T-helper 2 cell (primary cell): Measurements from ENCODE around the gene HSD3B2.

Experiments used
- DNase-seq, 5 experiments: peaks; one replicate each; pipeline versions ENCODE4 v3.0.0 to v3.0.0-alpha.2; 2012 to 2022

Gene HSD3B2

DNA sequence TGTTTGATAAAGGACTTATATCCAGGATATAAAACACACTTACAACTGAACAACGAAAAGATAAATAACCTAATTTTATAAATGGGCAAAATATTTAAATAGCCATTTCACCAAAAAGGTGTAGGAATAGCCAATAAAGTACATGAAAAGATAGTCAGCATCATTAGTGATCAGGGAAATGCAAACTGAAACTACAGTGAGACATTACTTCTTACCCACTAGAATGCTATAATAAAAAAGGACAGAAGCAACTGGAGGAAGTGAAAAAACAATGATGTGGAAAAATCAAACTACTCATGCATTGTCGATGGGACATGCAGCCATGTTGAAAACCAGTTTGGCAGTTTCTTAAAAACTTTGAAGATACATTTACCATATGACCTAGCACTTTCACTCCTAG, 48.6 kb downstream of the HSD3B2 start:
- DNase-seq = no peak

DNA sequence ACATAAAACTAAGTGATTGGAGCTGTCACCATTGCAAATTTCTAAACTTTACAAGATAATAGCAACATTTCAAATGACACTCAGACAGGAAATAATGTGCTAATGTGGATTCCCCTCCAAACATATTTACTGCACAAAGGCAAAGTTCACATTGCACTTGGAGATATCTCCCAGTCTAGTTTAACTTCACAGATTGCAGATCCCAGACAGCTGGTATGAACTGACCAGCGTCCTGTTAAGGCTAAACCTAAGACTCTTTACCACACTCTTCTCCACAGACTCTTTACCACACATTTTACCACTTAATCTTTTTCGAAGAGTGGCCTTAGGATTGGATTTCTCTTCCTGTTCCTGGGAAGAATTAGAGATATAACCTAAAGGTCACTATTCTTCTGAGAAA, 51.5 kb downstream of the HSD3B2 start:
- no peak for DNase-seq

DNA sequence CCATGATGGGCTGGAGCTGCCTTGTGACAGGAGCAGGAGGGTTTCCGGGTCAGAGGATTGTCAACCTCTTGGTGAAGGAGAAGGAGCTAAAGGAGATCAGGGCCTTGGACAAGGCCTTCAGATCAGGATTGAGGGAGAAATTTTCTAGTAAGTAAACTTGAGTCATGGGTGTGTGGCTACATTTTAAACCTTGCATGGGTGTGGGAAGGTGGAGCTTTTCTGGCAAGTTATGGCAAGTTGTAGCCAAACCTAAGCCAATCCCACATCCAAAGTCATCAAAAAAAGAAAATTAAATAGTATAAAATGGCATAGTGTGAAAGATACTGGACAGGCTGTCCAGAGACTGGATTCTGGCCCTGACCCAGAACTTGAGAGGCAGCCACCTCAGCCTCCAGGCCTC, 52.3 kb downstream of the HSD3B2 start:
- DNase-seq = no peak

DNA sequence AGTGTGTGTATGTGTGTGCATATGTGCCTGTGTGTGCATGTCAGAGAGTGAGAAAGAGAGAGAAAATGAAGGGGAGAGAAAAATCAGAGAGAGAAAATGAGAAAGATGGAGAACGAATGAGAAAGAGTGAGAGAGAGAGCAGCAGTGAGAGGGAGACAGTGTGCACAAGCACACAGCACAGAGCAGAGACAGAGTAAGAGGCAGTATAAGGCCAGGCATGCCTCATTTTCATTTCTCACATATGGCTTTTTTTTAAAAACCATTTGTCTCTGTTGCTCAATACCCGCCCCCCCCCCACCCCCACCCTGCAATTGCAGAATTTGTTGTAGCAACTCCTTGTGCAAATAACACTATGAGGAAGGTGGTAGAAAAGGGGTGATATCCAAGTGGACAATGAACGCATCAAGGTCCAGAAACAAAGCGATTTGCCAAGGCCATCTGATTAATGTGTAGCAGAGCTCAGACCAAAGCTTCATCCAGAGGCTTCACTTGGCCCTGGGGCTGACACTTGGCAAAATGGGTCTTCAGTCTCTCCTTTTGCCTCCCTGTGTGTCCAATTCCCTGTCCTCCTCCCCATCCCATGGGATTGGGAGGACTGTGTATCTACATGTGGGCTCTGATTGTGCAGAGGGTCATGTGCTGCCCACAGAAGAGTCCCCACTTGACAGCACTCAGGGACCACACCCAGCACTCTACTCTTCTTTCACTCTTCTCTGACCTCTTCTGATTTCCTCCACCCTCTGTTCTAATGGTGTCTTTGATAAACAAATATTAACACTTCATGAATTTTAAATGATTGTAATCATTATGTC, 53.1 kb downstream of the HSD3B2 start:
- DNase-seq = no peak

DNA sequence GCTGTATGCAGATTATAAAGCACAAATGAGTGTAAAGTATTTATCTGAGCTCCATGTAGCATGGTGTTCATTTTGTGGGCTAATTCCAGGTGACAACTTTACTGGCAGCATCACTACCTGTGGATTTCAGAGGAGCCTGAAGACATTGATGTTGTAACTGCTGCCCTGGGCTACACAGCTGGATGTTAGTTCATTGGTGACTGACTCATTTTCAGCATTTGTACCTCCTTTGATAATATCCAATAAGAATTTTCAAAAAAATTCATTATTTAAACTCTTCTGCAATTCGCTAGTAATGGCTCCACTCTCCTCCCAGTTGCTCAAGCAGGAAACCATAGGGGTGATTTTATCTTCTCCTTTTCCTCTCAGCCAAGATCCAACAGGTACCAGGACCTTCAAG, 54.8 kb downstream of the HSD3B2 start:
- DNase-seq = no peak

DNA sequence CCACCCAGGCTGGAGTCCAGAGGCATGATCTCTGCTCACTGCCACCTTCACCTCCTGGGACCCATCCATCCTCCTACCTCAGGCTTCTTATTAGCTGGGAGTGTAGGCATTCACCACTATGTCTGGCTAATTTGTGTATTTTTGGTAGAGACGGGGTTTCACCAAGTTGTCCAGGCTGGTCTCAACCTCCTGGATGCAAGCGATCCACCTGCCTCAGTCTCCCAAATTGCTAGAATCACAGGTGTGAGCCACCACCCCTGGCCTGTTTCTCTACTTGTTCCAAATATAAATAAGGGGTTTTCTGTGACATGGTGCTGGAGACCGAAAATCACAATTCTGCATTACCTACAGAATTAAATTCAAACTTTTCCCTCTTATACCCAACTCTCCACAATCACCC, 55.4 kb downstream of the HSD3B2 start:
- no peak for DNase-seq

DNA sequence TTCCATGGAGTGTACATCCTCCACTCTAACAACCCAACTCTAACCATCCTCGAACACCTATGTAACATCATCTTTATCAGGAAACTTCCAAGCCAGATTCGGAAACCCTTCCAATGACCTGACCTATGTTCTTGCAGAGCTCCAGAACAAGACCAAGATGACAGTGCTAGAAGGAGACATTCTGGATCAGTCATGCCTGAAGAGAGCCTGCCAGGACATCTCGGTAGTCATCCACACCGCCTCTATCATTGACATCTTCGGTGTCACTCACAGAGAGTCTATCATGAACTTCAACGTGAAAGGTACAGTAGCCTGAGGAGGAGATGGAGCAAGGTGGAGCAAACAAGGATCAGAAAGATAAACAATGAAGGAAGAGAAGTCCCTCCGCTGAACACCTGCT, 56.0 kb downstream of the HSD3B2 start:
- DNase-seq = no peak

DNA sequence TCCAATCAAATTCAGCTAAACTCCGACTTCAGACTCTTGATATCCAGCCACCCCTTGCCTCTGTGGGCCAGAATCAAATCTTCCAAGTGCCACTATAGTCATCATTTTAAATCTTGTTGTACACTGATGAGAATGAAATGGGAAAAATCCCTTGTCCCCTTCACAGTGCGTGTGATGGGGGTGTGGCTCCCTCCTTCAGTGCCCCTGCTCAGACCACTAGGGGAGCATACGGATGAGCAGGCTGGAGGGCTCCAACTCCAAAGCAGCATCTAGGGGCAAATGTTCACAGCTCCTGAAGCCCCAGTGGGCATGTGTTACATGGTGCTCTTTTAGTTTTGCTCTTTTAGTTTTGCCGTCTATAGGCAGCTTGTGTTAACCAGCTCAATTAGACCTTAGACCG, 56.6 kb downstream of the HSD3B2 start:
- no peak for DNase-seq

DNA sequence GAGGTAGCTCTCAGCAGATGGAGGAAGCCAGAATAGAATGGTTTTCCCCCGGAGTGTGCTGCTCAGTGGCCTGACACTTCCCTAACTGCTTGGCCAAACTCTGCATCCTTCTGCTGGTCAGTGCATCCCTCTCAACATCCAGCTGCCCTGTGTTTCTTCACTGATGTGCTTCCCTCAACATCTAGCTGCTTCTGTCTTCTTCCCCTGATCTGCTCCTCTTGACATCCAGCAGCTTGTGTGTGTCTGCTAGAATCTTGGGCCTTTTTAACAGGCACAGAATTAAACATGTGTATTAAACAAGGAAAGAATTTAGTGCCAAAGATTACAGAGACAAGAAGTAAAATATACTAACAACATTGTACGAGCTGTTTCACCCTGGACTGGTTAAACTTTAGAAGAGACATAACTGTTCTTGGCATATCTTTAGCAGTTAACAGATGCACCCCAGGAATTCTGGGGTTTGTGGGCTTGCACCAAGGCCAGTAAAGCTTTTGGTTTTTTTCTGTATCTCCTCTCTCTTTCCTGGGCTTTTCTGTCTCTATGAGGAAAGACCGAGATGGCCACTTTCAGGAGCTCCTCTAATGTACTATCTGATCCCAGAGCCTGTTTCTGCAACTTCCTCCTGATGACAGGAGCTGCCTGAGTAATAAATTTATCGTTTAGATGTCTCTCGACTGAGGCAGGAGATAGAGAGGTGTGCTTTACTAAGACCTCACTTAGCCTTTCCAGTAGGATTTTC, 57.3 kb downstream of the HSD3B2 start:
- DNase-seq = no peak
